Measurements from ENCODE around the gene DPP6.

Gene DPP6

DNA sequence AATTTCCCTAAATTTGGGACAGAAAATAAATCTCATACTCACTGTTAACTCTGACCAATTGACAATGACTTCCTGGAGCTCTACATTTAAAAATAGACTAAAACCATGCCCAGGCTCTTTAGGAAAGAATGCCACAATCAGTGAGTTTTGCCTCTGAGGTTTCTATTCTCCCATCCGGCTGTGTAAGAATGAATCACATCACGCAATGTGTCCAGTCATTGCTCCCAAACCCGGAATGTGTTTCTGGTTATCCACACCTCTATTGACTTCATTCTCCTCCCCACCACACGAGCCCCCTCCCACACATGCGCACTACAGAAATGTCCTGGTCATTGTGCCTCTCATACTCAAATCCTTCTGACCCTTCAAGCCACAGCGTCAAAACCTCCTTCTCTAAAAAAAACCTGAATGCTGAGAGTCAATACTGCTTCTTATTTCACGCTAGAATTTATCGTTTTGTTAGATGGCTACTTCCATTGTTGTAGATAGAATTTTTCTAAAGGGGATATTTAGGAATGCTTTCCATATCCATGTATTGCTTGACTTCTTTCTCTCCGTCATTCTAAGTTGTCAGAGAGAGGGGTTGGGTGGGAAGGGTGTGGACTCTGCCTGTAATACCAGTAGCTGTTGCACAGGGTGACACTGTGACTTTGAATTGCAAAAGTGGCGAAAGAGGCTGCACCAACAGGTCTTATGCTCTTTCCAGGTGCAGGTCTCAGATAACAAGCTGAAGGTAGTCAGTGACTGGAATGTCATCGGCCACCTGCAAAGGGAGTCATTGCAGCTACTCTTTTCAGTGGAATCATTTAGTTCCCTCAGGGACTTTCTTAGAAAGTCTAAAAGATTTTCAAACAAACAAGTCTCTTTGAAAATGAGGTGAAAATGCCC is 594.2 kb downstream of the DPP6 start:
- TF ChIP-seq CTCF (IDR thresholded peaks at IDR 0.05; ENCODE audit: extremely low read depth, insufficient read depth, missing control alignments) = no peak

DNA sequence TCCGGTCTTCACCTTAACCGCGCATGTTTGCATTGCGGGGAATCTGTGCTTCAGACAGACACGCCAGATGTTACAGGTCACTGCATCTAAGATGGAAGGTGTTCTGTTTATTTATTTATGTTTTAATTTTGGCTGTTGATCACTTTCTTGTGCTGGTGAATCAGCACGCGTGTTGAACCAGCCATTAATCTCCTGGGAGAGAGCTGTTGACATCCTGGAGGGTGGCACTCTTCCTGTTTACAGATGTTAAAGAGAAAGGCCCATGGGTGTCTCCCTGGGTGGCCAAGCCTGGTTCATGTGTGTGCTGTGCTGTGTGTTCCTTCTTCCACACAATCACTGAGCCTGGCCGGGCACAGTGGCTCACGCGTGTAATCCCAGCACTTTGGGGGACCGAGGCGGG is 595.4 kb downstream of the DPP6 start:
- in situ Hi-C loops (cut with MboI; ENCODE audit: low pct_unique_long_range_greater_than_20kb, low sequenced_read_pairs, unreplicated experiment) = no loop called here
- DNase-seq (ENCODE audit: low spot score) = no peak
- no peak for TF ChIP-seq CTCF (IDR thresholded peaks at IDR 0.05; ENCODE audit: extremely low read depth, insufficient read depth, missing control alignments)

More for the DNA sequence above, 594.2 kb downstream of the DPP6 start:
- in situ Hi-C loops (cut with MboI; ENCODE audit: low pct_unique_long_range_greater_than_20kb, low sequenced_read_pairs, unreplicated experiment) = no loop called here
- no peak for DNase-seq (ENCODE audit: low spot score)

DNA sequence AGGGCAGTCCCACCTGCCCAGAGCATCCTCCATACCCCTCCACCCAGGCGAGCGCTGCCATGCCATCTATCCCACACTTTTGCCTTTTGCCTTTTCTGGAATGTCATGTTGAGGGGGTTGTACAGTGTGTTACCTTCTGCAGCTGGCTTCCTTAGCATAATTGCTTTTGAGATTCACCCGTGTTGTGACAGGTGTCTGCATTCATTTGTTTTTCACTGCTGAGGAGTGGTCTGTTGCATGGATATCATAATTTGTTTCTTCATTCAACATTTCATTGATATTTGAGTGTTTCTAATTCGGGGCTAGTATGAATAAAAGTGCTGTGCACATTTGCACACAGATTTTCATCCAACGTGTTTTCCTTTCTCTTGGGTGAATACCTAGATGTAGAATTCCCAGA is 596.8 kb downstream of the DPP6 start:
- TF ChIP-seq CTCF (IDR thresholded peaks at IDR 0.05; ENCODE audit: extremely low read depth, insufficient read depth, missing control alignments) = no peak
- in situ Hi-C loops (cut with MboI; ENCODE audit: low pct_unique_long_range_greater_than_20kb, low sequenced_read_pairs, unreplicated experiment) = no loop called here
- no peak for DNase-seq (ENCODE audit: low spot score)

GRCh38 chr7:154649434-154649833 is 597.2 kb downstream of the DPP6 start:
- in situ Hi-C loops (cut with MboI; ENCODE audit: low pct_unique_long_range_greater_than_20kb, low sequenced_read_pairs, unreplicated experiment) = no loop called here
- no peak for TF ChIP-seq CTCF (IDR thresholded peaks at IDR 0.05; ENCODE audit: extremely low read depth, insufficient read depth, missing control alignments)
- no peak for DNase-seq (ENCODE audit: low spot score)

DNA sequence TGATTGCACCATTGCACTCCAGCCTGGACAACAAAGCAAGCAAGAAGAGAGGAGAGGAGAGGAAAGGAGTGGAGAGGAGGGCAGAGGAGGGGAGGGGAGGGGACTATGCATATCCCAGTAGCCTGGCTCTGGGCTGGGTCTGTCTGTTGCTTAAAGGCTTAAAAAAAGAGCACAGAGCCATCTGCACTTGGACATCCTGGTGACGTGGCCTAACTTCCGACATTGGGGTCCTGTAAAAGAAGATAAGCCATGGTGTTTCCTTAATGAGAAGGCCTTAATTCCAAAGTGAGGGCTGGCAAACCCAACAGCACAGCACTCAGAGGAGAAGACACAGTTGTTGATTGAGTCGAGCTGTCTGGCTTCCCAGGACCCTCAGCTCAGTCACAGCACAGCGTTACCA is 598.1 kb downstream of the DPP6 start:
- no peak for TF ChIP-seq CTCF (IDR thresholded peaks at IDR 0.05; ENCODE audit: extremely low read depth, insufficient read depth, missing control alignments)
- no peak for DNase-seq (ENCODE audit: low spot score)
- in situ Hi-C loops (cut with MboI; ENCODE audit: low pct_unique_long_range_greater_than_20kb, low sequenced_read_pairs, unreplicated experiment) = no loop called here

DNA sequence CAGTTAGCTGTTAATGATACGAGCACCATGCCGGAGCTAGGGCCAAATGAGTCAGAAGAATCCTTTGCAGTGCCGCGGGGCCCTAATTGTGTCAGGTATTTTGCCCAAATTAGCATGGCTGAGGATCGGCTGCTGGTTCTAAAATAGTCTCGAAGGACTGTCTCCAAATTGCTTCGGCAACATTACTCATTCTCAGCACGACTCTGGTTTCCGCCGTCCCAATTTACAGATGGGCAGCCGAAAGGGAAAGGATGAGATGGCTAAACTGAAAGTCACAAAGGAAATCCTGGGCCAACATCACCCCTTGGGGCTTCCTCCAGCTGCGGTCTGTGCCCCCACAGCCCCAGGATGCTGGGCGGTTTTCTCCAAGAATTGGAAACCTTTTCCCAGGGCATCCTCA is 599.3 kb downstream of the DPP6 start:
- in situ Hi-C loops (cut with MboI; ENCODE audit: low pct_unique_long_range_greater_than_20kb, low sequenced_read_pairs, unreplicated experiment) = no loop called here
- no peak for DNase-seq (ENCODE audit: low spot score)
- no peak for TF ChIP-seq CTCF (IDR thresholded peaks at IDR 0.05; ENCODE audit: extremely low read depth, insufficient read depth, missing control alignments)

Measured in GM13977 (cell line).